Embryonic facial prominence (tissue), 1 donor: ENCODE results near the gene ALDH3B2.

Experiments used
- DNase-seq: peaks from one replicate; pipeline ENCODE4 v3.0.0-alpha.2; 2016; ENCODE audit errors: extremely low spot score

ALDH3B2 gene

DNA sequence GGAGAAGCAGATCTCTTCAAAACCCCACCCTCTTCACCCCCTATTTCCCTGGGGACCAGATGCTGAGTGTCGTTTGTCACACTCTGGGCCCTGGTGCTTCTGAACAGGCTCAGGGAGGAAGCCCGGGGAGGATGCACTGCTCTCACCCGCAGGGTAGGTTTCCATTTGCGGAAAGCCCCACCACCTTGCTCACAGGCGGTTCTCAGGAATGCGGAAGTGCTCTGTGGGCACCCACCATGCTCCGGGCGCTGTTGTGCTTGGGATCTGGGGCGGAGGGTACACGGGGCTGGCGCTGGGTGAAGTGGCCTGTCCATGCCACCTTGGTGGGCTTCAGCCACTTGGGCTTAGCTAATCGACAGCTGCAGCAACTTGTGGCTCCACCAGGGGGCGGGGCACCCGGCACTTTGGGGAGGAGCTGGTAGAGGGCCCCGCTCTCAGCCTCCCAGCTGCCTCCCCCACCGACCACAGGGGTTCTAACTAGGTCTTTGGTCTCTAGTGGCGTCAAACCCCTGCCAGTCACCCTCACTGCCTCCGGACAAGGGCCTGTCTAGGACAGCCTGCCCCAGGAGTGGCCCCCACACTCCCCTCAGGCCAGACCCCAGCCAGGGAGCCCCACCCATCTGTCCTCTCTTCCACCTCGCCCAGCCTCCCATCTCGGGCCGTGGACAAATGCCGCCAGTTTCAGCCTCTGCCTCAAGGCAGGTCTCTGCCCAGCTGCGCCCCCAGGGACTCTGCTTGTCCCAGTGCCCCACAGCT, 60.3 kb downstream of the ALDH3B2 start:
- no peak for DNase-seq

DNA sequence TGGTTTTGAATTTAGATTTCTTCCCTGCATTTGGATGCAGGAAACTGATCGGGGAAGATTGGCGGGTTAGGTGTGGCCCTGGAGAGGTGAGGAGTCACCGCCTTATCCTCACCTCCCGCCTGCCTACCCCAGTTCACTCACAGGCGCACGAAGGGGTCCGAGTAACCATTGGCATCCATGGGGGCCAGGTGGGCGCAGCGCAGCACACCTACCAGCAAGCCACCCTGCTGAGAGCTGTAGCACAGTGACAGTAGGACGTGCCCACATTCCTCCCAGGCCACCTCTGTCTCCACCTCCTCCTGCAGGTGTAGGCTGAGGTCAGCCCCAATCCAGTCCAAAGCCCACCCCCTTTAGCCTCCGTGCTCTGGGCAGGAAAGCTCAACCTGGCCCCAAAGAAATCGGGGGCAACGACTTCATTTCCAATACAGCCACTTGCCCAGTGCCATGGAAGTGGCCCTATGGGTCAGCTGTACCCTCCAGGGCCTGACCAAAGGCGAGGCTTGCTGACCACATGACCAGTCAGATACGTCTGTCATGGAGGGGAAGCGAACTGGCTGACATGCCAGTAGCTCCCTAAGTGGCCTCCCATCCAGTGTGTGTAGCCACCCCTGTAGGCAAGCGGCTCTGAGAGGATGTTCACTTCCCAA, 61.0 kb downstream of the ALDH3B2 start:
- no peak for DNase-seq

DNA sequence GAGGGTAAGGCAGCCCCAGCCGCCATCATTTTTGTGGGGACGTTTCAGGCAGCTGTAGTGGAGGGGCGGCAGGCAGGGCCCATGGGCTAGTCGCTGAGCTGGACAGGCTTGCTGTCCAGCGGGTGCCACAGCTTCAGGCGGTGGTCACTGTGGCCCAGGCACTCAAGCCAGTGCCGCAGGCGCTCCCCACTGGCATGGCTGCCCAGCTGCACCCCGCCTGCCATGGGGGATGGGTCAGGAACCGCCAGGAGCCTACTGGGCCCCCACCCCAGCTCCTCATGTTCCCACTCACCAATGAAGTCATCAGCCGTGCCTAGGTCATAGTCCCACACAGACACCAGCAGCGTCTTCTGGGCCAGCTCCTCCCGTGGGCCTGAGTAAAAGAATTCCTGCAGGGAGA, 61.7 kb downstream of the ALDH3B2 start:
- DNase-seq = no peak
